VCaP (cell line): ENCODE measurements around the gene KIF1A.

ENCODE experiments used
- H3K27ac ChIP-seq: fragments of 450-650 bp; 2 replicates; pipeline ENCODE4 v1.5.1; 2017
- TF ChIP-seq, protein P1 (sequence below): fragments of 450-650 bp; conservative IDR thresholded peaks from 2 replicates; pipeline ENCODE4 v1.5.1; 2017; ENCODE audit warnings: mild to moderate bottlenecking, moderate library complexity

The KIF1A gene

DNA sequence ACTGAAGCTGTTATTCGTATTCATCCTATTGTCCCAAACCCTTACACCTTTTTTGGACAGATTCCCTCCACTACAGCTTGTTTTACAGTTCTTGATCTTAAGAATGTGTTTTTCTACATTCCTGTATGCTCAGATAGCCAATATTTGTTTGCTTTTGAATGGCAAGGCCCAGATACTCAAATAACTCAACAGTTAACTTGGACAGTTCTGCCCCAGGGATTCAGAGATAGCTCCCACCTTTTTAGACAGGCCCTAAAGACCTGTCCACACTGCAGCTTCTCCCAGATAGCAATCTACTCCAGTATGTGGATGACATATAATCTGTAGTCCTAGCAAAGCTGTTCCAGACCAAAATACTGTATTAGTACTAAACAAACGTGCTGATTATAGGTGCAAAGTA, 41.5 kb upstream of the KIF1A start:
- TF ChIP-seq, protein P1, sequence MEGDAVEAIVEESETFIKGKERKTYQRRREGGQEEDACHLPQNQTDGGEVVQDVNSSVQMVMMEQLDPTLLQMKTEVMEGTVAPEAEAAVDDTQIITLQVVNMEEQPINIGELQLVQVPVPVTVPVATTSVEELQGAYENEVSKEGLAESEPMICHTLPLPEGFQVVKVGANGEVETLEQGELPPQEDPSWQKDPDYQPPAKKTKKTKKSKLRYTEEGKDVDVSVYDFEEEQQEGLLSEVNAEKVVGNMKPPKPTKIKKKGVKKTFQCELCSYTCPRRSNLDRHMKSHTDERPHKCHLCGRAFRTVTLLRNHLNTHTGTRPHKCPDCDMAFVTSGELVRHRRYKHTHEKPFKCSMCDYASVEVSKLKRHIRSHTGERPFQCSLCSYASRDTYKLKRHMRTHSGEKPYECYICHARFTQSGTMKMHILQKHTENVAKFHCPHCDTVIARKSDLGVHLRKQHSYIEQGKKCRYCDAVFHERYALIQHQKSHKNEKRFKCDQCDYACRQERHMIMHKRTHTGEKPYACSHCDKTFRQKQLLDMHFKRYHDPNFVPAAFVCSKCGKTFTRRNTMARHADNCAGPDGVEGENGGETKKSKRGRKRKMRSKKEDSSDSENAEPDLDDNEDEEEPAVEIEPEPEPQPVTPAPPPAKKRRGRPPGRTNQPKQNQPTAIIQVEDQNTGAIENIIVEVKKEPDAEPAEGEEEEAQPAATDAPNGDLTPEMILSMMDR: no peak
- H3K27ac ChIP-seq: no peak overlapping the region; the same call in 1 of the 2 replicates

DNA sequence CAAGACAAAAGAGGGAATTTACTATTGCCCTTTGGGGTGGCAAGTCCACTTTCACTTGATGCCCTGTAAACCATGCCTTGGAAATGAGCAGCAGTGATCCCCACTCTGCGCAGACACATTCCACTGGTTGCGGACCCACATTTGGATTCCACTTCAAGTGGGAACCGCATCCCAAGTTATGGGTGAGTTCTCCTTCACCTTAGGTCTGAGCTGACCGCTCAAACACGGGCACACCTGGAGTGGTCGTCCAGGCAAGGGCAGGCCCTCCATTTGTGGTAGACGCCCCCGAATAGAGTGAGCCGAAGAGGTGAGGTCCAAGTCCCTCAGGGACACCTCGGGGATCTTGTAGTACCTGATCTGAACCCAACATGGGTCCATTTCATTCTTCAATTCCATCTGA, 38.9 kb upstream of the KIF1A start:
- no peak overlapping the region for H3K27ac ChIP-seq
- TF ChIP-seq, protein P1: no peak

DNA sequence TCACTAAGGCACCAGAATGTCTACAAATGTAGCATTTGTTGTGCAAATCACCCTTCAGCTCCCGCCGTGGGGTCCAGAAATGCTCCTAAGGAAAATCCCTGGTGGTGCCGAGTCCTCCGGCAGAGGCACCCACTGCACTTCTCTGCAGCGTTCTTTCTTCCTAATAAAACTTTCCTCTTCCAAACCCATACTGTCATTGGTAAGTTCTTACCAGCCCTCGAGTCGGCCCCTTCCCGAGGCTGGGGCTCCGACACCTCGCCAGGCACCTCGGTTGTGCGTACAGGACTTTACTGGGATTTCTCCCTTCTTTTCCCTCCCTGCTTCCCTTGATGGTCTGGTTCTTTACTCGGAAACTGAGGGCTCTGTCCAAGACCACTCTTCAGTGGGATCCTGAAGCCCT, 38.3 kb upstream of the KIF1A start:
- H3K27ac ChIP-seq: no peak overlapping the region

DNA sequence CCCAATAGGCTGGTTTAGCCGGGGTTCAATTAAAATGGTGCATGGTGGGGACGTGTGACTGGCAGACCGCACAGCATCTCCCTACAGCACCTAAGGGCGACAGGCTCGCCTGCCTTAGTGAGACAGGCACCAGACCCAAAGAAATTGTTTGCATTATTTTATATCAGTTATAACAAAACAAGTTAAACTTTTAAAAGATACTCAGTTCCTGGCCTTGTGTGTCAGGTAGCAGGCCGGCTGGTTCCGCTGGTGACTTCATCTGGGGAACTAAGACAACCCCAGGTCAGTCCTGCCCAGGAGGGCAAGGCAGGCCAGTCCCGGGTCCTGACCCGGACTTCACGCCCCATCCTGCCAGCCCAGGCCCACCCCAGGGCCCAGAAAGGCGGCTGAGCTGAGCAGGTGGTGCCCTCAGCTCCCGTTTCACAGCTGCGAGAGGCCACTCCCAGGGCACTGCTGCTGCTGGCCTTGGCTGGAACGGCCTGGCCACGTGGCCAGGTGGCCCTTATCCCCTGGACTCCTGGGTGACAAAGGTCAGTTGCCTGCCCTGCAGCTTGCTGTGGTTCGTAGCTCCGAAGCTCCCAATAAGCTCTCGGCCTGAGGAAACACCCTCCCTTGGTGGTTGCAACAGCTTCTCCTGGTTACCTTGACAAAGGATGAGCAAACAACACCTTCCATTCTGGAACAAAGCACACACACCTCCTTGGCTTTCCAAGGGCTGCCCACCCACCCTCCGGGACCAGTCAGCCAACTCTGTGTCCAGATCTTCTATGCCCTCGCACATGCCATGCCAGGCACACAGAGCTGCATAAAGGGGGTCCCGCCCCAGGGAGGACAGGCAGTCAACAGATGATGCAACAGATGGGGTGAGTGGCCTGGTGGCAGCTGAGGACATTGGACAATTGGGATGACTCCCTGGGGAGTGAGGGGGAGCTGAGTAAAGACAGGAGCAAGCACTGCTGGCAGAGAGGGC, 37.3 kb upstream of the KIF1A start:
- TF ChIP-seq, protein P1: no peak
- H3K27ac ChIP-seq: no peak overlapping the region

More for the DNA sequence above, 38.3 kb upstream of the KIF1A start:
- TF ChIP-seq, protein P1: no peak

DNA sequence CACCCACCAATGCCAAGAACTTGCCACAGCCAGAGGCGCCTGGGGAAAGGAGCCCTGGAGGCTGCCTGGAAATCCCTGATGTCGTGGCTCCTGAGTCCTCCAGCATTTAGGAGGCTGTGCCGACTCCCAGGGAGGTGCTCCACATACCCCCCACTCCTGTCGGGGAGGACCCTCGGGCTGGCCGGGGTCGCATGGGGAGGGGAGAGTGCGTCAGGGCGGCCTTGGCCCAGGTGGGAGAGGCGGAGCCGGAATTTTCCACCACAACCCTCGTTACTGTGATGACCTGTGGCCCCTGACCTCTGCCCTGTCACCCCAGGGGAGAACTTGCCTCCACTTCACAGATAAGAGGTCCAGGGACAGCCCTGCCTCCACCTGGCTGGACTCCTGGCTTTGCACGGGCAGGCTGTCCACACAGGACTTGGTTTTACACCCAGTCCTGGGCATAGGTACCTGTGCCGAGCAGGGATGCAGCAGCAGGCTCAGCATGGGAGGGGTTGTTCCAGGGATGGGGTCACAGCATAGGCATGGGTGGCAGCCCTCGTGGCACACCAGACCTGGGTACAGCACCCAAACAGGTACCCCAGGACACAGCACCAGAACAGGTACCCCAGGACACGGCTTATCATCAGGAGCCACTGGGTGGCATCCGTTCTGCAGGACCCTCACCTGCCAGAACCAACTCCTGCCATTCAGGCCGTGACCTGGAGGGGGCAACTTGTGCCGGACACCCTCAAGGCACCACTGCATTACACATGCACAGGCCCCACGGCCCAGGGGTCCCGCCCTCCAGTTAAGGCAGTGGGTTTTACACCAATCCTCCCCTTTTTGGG, 36.3 kb upstream of the KIF1A start:
- TF ChIP-seq, protein P1: peak; percentile 29
- H3K27ac ChIP-seq: no peak overlapping the region

DNA sequence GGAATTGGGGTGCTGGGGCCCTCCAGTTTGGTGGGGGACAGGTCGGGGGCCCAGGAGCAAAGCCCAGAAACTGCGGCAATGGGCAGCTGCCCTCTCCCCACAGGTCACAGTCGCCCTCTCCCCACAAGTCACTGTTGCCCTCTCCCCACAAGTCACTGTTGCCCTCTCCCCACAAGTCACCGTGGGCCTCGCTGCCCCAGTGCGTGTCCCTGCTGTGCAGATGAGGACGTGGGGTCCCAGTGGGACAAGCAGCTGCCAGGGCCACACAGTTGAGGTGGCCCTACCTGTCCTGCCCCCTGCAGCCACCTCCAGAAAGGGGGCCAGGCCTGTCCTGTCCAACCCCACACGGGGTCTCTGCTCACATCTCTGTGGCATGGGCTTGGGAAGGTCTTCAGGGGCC, 35.7 kb upstream of the KIF1A start:
- TF ChIP-seq, protein P1: no peak

DNA sequence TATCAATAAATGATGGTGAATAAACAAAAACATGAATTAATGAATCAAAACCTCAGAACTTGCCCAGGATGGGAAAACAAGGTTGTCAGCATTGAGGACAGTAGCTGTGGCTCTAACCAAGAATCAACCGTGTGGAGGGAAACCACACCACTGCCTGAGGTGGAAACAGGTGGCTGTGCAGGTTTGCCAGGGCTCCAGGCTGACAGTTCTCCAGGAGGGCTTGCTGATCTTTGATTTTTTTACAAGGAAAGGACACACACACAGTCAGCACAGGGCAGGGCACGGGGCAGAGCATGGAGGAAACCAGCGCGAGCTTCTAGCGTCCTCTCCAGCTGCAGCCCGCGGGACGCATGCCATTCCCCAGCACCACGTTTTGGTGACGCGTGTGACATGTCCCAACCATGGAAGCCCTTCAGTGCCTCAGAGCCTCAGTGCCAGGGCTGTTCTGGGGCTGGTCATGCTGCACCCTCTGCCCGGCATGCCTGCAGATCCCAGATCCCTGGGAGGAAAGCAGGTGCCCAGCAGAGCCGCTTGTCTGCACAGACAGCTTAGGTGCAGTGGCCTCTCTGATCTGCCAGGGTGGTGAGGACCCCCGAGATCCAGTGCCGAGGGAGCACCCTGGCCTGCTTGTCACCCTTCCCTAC, 32.8 kb upstream of the KIF1A start:
- no peak overlapping the region for H3K27ac ChIP-seq
- TF ChIP-seq, protein P1: no peak

More for the DNA sequence above, 35.7 kb upstream of the KIF1A start:
- H3K27ac ChIP-seq: no peak overlapping the region
